SH-SY5Y (cell line): Measurements from ENCODE around the gene MRPL48.

Source experiments
- GATA2 ChIP-seq: IDR thresholded peaks from 2 replicates; pipeline ENCODE4 v1.6.1; 2011; ENCODE audit warnings: mild to moderate bottlenecking, low read depth, low read length
- GATA3 ChIP-seq: IDR thresholded peaks from 2 replicates; pipeline ENCODE4 v1.6.1; 2011; ENCODE audit warnings: low read depth, mild to moderate bottlenecking, low read length, moderate library complexity

GRCh38 chr11:73875380-73875779 is 87.7 kb downstream of the MRPL48 start:
- TF ChIP-seq GATA3 (no peak), GATA2 (no peak)
